GM19372 (cell line): Measurements from ENCODE around the gene TMPRSS6.

Experiments
- ATAC-seq: cut with Tn5 transposase; IDR thresholded peaks from one replicate; pipeline ENCODE4 v1.9.1; 2021; ENCODE audit warnings: mild to moderate bottlenecking, low read depth, moderate library complexity; ENCODE audit not compliant: unreplicated experiment

Gene TMPRSS6

DNA sequence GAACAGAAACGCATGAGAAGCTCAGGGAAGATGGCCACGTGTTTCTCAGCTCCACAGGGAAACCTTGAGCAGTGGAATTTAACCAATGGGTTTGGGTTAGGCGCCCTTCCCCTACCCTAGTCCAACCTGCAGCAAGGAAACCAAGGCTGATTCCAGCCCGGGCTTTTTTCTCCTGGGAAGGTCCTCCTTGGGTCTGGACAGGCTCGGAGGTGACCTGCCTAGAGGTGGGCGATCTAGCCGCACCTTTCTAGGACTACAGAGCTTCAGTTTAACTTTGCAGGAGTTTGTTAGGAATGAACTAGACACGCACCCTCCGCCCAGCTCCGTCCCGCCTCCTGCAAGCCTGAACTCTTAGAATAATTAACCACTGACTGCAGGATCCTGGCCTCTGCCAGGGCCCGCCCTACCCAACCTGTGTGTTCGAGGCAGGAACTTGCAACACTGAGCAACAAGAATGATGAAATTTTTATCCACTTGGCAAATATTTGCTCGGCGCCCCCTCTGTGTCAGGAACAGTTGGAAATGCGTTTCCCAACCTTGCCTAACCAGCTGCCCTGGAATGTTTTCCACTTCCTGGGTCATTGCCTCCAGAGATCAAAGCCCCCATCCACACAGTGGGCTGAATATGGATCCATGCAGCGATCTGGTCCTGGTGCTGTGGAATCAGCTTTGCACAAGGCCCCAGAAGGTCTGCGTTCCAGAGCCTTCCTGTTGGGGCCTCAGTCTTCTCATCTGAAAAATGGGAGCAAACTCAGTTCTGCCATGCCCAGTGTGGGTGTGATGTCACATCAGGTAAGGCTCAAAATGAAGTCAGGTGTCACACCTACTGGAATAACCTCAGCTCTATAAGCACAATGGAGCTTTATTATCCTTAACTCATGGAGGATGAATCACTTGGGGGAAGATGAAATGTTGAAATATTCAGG lies 76.7 kb downstream of the TMPRSS6 start:
- ATAC-seq: no peak

DNA sequence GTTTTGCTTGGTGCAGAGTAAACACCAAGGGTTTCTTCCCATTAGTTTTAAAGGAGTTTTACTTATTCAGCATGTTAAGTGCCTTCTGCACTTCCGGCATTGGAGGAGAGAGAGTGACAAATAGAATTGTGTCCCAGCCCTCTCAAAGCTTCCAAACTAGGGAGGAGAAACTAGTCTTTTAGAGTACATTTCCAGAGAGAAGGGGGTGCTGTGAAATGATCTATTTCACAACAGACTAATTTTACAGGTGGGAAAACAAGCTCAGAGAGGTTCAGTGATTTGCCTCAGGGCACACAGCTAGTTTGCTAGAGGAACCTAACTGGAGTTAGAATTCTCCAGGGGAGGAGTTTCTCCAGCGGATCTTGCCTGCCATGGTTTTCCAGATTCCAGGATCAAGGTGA lies 77.4 kb downstream of the TMPRSS6 start:
- no peak for ATAC-seq

GRCh38 chr22:37030560-37031281 lies 78.8 kb downstream of the TMPRSS6 start:
- ATAC-seq: no peak

DNA sequence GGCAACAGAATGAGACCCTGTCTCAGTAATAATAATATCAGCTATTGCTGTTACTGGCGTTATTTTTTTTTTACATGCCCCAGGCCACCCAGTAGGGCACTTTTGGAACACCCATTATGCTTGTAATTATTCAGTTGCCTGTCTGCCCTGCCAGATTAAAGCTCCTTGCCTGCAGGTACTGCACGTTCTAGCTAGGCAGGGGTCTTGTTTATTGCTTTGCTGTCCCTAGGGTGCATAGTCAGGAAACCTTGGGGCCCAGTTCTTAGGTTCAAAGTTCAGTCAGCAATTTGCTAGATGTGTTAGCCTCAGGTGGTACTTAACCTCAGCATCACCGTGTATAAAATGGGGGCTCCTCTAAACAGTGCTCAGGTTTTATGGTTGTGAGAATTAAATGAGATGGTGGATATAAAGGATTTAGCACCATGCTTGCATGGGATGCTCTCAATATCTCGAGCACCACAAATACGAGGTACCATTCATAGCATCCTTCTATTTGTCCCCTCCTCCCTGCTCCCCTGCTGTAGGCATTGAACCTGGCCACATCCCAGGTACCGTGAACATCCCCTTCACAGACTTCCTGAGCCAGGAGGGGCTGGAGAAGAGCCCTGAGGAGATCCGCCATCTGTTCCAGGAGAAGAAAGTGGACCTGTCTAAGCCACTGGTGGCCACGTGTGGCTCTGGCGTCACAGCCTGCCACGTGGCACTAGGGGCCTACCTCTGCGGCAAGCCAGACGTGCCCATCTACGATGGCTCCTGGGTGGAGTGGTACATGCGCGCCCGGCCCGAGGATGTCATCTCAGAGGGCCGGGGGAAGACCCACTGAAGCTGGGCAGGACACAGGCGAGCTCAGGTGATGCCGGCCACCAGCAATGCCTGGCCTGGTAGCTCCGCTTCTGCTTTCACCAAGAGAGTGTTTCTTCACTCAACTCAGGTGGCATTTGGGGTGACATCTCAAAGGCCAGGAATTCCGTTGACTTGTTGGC lies 80.5 kb downstream of the TMPRSS6 start:
- ATAC-seq: no peak

DNA sequence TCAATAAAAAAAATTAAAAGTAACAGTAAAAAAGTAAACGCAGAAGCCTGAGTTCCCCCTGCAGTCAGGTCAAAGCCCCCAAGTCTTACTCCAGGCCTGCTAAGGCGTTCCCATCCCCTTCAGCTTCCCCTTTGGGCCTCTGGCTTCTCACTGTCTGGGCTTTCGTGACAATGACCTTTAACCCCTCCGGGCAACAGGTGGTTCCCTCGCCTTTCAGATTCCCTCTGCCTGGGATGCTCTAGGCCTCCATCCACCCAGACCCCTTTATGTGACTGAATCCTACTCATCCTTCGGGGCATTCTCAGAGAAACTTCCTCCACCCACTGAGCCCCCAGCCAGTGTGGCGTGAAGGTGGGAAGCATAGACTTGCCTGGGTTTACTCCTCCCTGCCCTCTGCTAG lies 82.0 kb downstream of the TMPRSS6 start:
- ATAC-seq: no peak

DNA sequence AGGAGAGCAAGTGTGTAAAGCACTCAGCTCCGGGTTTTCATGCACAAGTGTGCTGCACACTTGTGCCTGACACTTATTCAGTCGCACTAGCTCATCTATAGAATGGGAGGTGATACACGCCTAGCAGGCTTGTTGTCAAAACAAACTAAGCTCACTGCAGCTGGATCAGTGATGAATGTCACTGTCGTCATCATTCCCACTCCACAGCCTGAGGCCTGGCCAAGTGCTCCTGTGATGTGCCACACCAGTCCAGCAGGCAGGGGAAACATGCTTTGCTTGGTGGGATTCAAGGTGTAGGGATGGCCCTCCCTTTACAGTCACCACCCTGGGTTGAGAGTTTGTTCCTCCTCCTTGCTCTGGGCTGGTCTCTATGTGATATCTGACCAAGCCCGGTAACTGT lies 83.2 kb downstream of the TMPRSS6 start:
- ATAC-seq: no peak

DNA sequence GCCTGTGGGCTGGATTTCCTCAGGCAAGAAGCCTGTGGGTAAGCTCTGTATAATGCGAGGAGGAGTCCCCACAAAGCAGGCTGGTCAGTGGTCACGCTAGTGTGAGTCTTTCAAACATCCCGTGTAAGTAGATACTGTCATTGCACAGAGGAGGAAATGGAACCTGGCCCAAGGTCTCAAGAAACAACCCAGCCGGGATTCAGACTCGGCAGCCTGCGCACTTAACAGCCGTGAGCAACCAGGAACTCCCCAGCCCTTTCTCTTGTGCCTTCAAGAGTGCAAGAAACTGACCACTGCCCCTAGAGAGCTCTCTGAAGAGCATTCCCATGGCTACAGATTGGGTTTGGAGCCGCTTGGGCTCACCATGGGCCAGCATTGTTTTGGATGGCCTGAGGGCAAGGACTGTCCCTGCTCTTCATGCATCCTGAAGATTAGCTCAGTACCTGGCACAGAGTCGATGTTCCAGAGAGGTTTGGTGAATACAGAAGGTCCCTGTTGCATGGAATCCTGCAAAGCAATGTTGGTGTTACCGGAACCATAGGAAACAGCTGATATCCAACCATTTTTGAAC lies 83.9 kb downstream of the TMPRSS6 start:
- ATAC-seq: no peak

- no peak for ATAC-seq
Measured at GRCh38 chr22:37024339-37025157, 85.0 kb downstream of the TMPRSS6 start.

DNA sequence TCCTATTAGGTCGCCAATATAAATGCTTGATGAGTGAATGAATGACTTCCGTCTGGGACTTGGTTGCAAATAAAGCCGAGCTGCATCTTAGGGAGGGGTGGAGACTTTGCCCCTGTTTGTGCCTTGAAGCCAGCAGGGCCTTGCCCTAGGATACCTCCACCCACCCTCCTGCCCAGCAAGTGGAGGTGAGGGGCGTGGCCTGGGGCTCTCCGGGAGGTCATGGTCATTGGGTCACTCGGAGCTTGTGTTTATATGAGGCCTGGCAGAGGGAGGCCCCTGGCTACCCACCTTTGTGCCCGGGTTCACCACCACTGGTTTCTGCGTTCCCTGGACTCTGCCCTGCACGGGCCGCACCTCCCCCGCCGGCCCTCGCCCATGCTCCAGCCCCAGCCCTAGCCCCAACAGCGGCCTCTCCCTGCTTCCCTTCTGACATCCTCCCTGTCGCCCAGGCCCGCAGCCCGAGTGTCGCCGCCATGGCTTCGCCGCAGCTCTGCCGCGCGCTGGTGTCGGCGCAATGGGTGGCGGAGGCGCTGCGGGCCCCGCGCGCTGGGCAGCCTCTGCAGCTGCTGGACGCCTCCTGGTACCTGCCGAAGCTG lies 85.7 kb downstream of the TMPRSS6 start:
- no peak for ATAC-seq

GRCh38 chr22:37022483-37023337 lies 86.8 kb downstream of the TMPRSS6 start:
- no peak for ATAC-seq

DNA sequence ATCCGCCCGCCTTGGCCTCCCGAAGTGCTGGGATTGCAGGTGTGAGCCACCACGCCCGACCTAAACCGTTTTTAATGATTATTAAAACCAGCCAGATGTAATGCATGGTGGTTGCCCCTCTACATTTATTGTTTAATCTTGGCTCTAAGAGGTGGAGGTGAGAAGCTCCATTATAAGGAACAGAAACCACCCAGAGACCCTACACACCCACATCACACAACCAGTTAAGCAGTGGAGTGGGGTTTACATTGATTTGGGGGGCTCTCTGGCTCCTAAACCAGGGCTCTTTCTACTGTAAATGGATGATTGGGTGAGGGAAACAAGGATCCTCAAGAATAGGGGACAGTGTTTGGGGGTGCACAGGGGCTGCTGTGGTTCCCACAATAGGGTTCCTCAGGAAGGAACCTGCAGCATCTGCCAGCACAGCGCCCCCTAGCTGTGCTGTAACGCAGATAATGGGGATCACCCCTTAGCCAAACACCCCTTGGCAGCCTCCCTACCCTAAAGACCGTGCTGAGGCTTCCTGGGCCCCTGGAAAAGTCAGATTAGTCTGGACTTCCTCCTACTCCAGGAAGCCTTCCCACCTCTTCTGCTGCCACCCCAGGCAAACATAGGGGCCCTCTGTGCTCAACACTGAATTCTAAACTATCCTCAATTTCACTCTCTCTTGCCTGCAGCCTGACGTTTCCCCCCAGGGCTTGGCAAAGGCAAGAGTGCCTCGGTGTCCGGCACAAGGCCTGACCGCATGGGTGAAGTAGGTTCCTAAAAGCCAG lies 87.6 kb downstream of the TMPRSS6 start:
- no peak for ATAC-seq

- no peak for ATAC-seq
Measured at GRCh38 chr22:37021041-37021440, 88.5 kb downstream of the TMPRSS6 start.

GRCh38 chr22:37020192-37020479 lies 89.4 kb downstream of the TMPRSS6 start:
- ATAC-seq: no peak

DNA sequence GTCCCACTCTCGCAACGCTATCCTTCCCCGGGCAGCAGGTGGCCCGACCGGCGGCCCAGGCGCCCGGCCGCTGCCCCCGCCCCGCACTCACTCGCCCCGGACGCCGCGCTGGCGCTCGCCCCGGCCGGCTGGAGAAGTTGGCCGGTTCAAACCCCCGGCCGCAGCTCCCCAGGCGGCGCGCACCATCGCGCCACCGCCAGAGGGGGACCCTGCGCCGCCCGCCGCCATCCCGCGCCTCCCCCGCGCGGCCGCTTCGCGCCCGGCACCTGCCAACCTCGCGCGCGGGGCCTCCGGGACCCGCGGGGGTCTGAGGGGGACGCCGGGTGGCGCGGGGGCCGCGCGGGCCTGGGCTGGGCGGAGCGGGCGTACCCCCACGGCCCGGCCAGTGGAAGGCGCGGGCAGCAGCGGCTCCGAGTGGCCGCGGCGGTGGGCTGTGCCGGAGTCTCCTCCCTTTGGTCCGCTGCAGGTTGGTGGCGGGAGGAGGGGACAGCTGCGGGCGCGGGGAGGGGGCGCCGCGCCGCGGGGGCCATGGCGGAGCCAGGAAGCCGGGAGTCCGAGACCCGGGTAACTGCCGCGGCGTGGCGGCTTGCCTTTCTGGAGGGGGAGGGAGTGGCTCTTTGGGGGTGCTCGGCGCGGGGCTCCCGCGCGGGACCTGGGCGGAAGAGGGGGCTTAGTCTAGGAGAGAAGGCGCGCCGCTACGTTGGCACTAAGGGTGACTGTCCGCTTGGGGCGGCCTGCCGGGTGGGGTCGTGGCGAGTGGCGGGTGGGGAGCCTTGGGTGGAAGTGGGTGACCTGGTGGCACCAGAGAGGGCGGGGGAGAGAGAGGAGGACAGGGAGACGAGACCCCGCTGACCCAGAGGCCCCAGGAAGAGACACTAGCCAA lies 90.0 kb downstream of the TMPRSS6 start, which contains the start of the genes MPST and TST:
Gene MPST (plus strand): TSS at position 434 of the 883 bp plus-strand sequence. CDS start 95 bp downstream, at position 529.
Gene TST (minus strand): TSS at position 139 of the 883 bp plus-strand sequence. CDS start 715 bp downstream, outside the sequence.
- ATAC-seq: no peak

DNA sequence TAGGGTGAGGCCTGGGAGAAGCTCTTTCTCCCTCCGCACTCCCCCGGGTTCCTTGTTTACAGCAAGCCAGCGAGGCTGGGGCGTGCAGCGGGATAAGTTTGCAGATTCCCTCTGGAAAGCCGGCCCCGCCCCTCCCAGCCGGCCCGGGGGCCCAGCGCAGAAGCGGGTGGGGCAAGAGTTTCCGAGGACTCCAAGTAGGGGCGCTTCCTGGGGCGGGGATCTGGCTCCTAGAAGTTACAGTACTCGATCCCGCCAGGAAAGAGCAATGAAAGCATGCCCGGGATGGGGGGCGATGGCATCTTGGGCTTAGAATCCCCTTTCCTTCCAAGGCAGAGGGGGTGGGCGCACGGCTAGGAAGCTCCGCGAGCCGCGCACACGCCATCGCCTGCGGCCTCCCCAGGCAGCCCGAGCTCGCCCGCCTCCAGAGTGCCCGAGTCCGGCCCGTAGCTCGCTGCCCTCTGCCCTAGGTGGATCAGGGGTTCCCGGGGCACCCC lies 90.7 kb downstream of the TMPRSS6 start:
- ATAC-seq: no peak
